Neural progenitor cell (in vitro differentiated cells): ENCODE measurements around the gene SHLD1. TPM values are rescaled to one million over a fixed set of nuclear protein-coding genes. Genes with fewer than 3 reads are reported as not detected.
"Not testable (repeated sequence)": the region's sequence is repeated elsewhere in the genome, so short reads cannot be mapped to it uniquely, and the experiment has no call there.

ENCODE experiments used
- DNase-seq: peaks from one replicate; pipeline ENCODE4 v3.0.0-alpha.2; 2016; ENCODE audit warnings: low spot score
- H2AFZ ChIP-seq: fragments of 200-600 bp; sonication (generic); replicated peaks from 2 replicates; pipeline ENCODE4 v1.6.1; 2016; ENCODE audit warnings: antibody characterized with exemption
- H3F3A ChIP-seq: fragments of 200-600 bp; sonication (generic); 2 replicates; pipeline ENCODE4 v1.6.1; 2016; ENCODE audit warnings: antibody characterized with exemption, low read depth
- H3K27ac ChIP-seq: fragments of 200-600 bp; sonication (generic); 2 replicates; pipeline ENCODE4 v1.5.1; 2016; ENCODE audit warnings: mild to moderate bottlenecking
- H3K27me3 ChIP-seq: fragments of 200-600 bp; sonication (generic); 2 replicates; pipeline ENCODE4 v1.6.1; 2016; ENCODE audit warnings: mild to moderate bottlenecking, moderate library complexity
- H3K36me3 ChIP-seq: fragments of 200-600 bp; sonication (generic); 2 replicates; pipeline ENCODE4 v1.5.1; 2016
- H3K4me1 ChIP-seq: fragments of 200-600 bp; sonication (generic); 2 replicates; pipeline ENCODE4 v1.6.1; 2016; ENCODE audit warnings: mixed run types
- H3K4me2 ChIP-seq: fragments of 200-600 bp; sonication (generic); 2 replicates; pipeline ENCODE4 v1.6.1; 2016
- H3K4me3 ChIP-seq: fragments of 200-600 bp; sonication (generic); 2 replicates; pipeline ENCODE4 v1.5.1; 2016
- H3K79me2 ChIP-seq: fragments of 200-600 bp; sonication (generic); 2 replicates; pipeline ENCODE4 v1.6.1; 2016; ENCODE audit warnings: low read depth
- H3K9ac ChIP-seq: fragments of 200-600 bp; sonication (generic); 2 replicates; pipeline ENCODE4 v1.6.1; 2016
- H3K9me3 ChIP-seq: fragments of 200-600 bp; sonication (generic); 2 replicates; pipeline ENCODE4 v1.5.1; 2016; ENCODE audit warnings: low read depth
- H4K20me1 ChIP-seq: fragments of 200-600 bp; sonication (generic); 2 replicates; pipeline ENCODE4 v1.6.1; 2016; ENCODE audit warnings: low read depth
- H3K27ac Mint-ChIP-seq: 3 replicates; pipeline ENCODE4 v1.8.0; 2021; ENCODE audit warnings: mixed read lengths
- H3K27me3 Mint-ChIP-seq: 2 replicates; pipeline ENCODE4 v1.8.0; 2022; ENCODE audit warnings: low read depth, mild to moderate bottlenecking, inconsistent platforms, moderate library complexity, mixed read lengths; ENCODE audit not compliant: insufficient read depth
- H3K36me3 Mint-ChIP-seq: 3 replicates; pipeline ENCODE4 v1.8.0; 2021; ENCODE audit warnings: mixed read lengths
- H3K4me1 Mint-ChIP-seq: 3 replicates; pipeline ENCODE4 v1.8.0; 2021; ENCODE audit warnings: mixed read lengths
- H3K4me3 Mint-ChIP-seq: 3 replicates; pipeline ENCODE4 v1.8.0; 2021; ENCODE audit warnings: mild to moderate bottlenecking, moderate library complexity, mixed read lengths
- H3K9me3 Mint-ChIP-seq: 3 replicates; pipeline ENCODE4 v1.8.0; 2020; ENCODE audit warnings: mixed read lengths
- EZH2 ChIP-seq: fragments of 200-600 bp; sonication (generic); IDR thresholded peaks from 2 replicates; pipeline ENCODE4 v1.6.1; 2017; ENCODE audit warnings: antibody characterized with exemption, mild to moderate bottlenecking, moderate library complexity
- EZH2phosphoT487 ChIP-seq: fragments of 200-600 bp; sonication (generic); IDR thresholded peaks from 2 replicates; pipeline ENCODE4 v1.6.1; 2017; ENCODE audit warnings: antibody characterized with exemption
- total RNA-seq: library from RNA; depleted of rRNA; stranded (reverse); fragments of >200 nt; gene quantifications from 2 replicates; pipeline ENCODE4 v1.2.3, GENCODE V29; 2015; ENCODE audit warnings: low replicate concordance
- TF ChIP-seq, protein P1 (sequence below): fragments of 200-600 bp; sonication (generic); IDR thresholded peaks from 2 replicates; pipeline ENCODE4 v1.5.1; 2017; ENCODE audit warnings: antibody characterized with exemption, mild to moderate bottlenecking

Gene SHLD1
- total RNA-seq, 1 donor from 2014 or later, result 9.0 TPM

- no peak overlapping the region for H3K9ac ChIP-seq
- H3K4me2 ChIP-seq, result no peak overlapping the region
- H3K79me2 ChIP-seq, result peaks cover 11% of the 10 kb centered on the region
- H3K4me3 ChIP-seq, result no peak overlapping the region
- no peak for TF ChIP-seq EZH2
- TF ChIP-seq EZH2phosphoT487, result no peak
- TF ChIP-seq, protein P1, sequence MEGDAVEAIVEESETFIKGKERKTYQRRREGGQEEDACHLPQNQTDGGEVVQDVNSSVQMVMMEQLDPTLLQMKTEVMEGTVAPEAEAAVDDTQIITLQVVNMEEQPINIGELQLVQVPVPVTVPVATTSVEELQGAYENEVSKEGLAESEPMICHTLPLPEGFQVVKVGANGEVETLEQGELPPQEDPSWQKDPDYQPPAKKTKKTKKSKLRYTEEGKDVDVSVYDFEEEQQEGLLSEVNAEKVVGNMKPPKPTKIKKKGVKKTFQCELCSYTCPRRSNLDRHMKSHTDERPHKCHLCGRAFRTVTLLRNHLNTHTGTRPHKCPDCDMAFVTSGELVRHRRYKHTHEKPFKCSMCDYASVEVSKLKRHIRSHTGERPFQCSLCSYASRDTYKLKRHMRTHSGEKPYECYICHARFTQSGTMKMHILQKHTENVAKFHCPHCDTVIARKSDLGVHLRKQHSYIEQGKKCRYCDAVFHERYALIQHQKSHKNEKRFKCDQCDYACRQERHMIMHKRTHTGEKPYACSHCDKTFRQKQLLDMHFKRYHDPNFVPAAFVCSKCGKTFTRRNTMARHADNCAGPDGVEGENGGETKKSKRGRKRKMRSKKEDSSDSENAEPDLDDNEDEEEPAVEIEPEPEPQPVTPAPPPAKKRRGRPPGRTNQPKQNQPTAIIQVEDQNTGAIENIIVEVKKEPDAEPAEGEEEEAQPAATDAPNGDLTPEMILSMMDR, result no peak
- peaks cover 7% of the 10 kb centered on the region for H3F3A ChIP-seq
- Mint-ChIP-seq H3K27ac (no peak overlapping the region), H3K9me3 (peaks cover 2% of the 10 kb centered on the region), H3K4me3 (no peak overlapping the region), H3K36me3 (no peaks in the 10 kb centered on the region), H3K4me1 (peaks cover 12% of the 10 kb centered on the region), H3K27me3 (no peaks in the 10 kb centered on the region)
- no peaks in the 10 kb centered on the region for H3K36me3 ChIP-seq
- H4K20me1 ChIP-seq, result no peaks in the 10 kb centered on the region
- no peak overlapping the region for H3K27ac ChIP-seq
- peak overlapping the region; percentile 20 for H2AFZ ChIP-seq
- H3K4me1 ChIP-seq, result peaks cover 5% of the 10 kb centered on the region
- H3K27me3 ChIP-seq, result no peaks in the 10 kb centered on the region
- H3K9me3 ChIP-seq, result no peaks in the 10 kb centered on the region
- no peak for DNase-seq
These were observed 2.0 kb upstream of the SHLD1 start for GRCh38 chr20:5748246-5748645.

DNA sequence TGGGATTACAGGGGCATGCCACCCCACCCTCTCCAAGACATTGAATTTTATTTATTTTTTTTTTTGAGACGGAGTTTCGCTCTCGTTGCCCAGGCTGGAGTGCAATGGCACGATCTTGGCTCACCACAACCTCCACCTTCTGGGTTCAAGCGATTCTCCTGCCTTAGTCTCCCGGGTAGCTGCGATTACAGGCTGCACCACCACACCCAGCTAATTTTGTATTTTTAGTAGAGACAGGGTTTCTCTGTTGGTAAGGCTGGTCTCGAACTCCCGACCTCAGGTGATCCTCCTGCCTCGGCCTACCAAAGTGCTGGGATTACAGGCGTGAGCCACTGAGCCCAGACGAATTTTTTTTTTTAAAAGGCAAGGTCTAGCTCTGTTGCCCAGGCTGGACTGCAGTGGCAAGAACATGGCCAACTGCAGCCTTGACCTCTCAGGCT, 669 bp upstream of the SHLD1 start:
- not testable (repeated sequence) for DNase-seq, H3K4me1 ChIP-seq, H3K27ac Mint-ChIP-seq, H3K4me2 ChIP-seq, H3K9me3 Mint-ChIP-seq, H3K27me3 ChIP-seq, H3F3A ChIP-seq, H3K4me3 ChIP-seq, H3K27me3 Mint-ChIP-seq, H3K4me3 Mint-ChIP-seq, H3K9me3 ChIP-seq, H3K9ac ChIP-seq, H4K20me1 ChIP-seq, H3K36me3 Mint-ChIP-seq, H3K27ac ChIP-seq, H3K36me3 ChIP-seq
- Histone ChIP-seq H3K79me2 (peaks cover 11% of the 10 kb centered on the region), H2AFZ (peak overlapping the region; percentile 98)
- peaks cover 14% of the 10 kb centered on the region for H3K4me1 Mint-ChIP-seq

DNA sequence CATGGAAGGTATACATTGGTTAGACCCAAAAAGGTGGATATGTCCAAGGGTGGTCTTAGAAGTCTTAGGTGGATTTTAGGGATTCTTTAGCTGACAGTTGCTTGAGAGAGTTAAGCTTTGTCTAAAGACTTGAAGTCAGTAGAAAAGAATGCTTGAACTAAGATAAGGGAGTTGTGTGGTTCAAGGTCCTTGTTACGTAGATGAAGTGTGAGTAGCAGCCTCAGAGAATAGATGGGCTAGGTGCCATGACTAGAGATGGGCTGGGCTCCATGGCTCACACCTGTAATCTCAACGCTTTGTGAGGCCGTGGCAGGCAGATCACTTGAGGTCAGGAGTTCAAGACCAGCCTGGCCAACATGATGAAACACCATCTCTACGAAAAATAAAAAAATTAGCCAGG, 1.7 kb downstream of the SHLD1 start:
- Mint-ChIP-seq H3K36me3 (no peaks in the 10 kb centered on the region), H3K27me3 (no peaks in the 10 kb centered on the region), H3K9me3 (peaks cover 2% of the 10 kb centered on the region), H3K4me1 (peaks cover 14% of the 10 kb centered on the region), H3K4me3 (peak overlapping the region; percentile 91), H3K27ac (no peak overlapping the region)
- Histone ChIP-seq H3F3A (peaks cover 7% of the 10 kb centered on the region), H3K79me2 (peaks cover 11% of the 10 kb centered on the region), H3K4me1 (peaks cover 5% of the 10 kb centered on the region), H4K20me1 (no peaks in the 10 kb centered on the region), H3K9me3 (no peaks in the 10 kb centered on the region), H3K27ac (no peak overlapping the region), H2AFZ (no peak overlapping the region), H3K27me3 (no peaks in the 10 kb centered on the region), H3K36me3 (no peaks in the 10 kb centered on the region), H3K4me3 (no peak overlapping the region), H3K4me2 (no peak overlapping the region), H3K9ac (no peak overlapping the region)
- TF ChIP-seq, protein P1, result no peak
- TF ChIP-seq EZH2phosphoT487 (no peak), EZH2 (no peak)
- DNase-seq, result no peak

DNA sequence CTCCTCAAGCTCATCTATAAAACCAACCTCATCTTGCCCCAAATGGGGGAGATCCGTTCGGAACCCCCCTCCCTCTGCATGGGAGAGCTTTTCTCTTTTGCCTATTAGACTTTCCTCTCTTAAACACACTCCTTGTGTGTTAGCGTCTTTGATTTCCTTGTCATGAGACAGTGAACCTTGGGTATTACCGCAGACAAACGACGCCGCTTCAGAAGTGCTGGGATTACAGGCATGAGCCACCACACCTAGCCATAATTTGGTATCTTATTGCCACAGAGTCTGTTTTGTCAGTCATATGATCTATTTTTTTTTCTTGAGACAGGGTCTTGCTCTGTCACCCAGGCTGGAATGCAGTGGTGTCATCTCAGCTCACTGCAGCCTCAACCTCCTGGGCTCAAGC, 3.6 kb downstream of the SHLD1 start:
- H2AFZ ChIP-seq, result no peak overlapping the region
- Mint-ChIP-seq H3K27me3 (no peaks in the 10 kb centered on the region), H3K4me1 (peaks cover 14% of the 10 kb centered on the region), H3K27ac (no peak overlapping the region), H3K36me3 (peaks cover 4% of the 10 kb centered on the region), H3K4me3 (no peak overlapping the region), H3K9me3 (peaks cover 2% of the 10 kb centered on the region)
- no peak overlapping the region for H3K27ac ChIP-seq
- H3K27me3 ChIP-seq, result no peaks in the 10 kb centered on the region
- H3F3A ChIP-seq, result peaks cover 7% of the 10 kb centered on the region
- no peak overlapping the region for H3K4me2 ChIP-seq
- no peak overlapping the region for H3K4me3 ChIP-seq
- no peak overlapping the region for H3K9ac ChIP-seq
- H3K36me3 ChIP-seq, result no peaks in the 10 kb centered on the region
- DNase-seq, result no peak
- H3K79me2 ChIP-seq, result peaks cover 11% of the 10 kb centered on the region
- no peaks in the 10 kb centered on the region for H3K9me3 ChIP-seq
- H3K4me1 ChIP-seq, result peaks cover 5% of the 10 kb centered on the region
- TF ChIP-seq, protein P1, result no peak
- TF ChIP-seq EZH2phosphoT487 (no peak), EZH2 (no peak)
- no peaks in the 10 kb centered on the region for H4K20me1 ChIP-seq
